GM19452 (cell line): Measurements from ENCODE around the gene PPM1F.

Experiments used
- ATAC-seq: cut with Tn5 transposase; IDR thresholded peaks from one replicate; pipeline ENCODE4 v1.9.1; 2021; ENCODE audit not compliant: unreplicated experiment

PPM1F gene

GRCh38 chr22:21961127-21961867 lies 8.6 kb upstream of the PPM1F start:
- ATAC-seq = no peak

GRCh38 chr22:21960200-21961126 lies 7.8 kb upstream of the PPM1F start:
- no peak for ATAC-seq

- ATAC-seq = no peak
Measured at GRCh38 chr22:21959274-21960074, 6.8 kb upstream of the PPM1F start.

- ATAC-seq = no peak
Measured at GRCh38 chr22:21958360-21959273, 6.0 kb upstream of the PPM1F start.

GRCh38 chr22:21951931-21952465 lies 650 bp downstream of the PPM1F start:
- ATAC-seq = no peak

- no peak for ATAC-seq
Measured at GRCh38 chr22:21951062-21951461, 1.6 kb downstream of the PPM1F start.

GRCh38 chr22:21949948-21950347 lies 2.7 kb downstream of the PPM1F start:
- ATAC-seq = no peak

DNA sequence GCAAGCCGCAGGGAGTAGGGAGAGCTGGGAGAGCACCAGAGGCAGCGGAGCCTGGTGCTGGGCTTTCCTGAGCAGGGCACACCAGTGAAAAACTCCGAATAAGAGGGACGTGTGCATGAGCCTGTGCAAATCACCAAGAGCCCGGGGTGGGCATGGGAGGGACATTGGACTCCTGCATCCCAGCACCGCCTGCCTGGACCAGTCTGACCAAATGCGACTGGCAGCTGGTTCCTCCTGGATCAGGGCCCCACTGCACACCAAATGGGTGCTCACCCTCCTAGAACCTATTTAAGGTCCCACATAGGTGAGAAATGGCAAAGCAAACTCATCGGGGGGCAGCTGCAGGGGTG lies 3.1 kb downstream of the PPM1F start:
- no peak for ATAC-seq

DNA sequence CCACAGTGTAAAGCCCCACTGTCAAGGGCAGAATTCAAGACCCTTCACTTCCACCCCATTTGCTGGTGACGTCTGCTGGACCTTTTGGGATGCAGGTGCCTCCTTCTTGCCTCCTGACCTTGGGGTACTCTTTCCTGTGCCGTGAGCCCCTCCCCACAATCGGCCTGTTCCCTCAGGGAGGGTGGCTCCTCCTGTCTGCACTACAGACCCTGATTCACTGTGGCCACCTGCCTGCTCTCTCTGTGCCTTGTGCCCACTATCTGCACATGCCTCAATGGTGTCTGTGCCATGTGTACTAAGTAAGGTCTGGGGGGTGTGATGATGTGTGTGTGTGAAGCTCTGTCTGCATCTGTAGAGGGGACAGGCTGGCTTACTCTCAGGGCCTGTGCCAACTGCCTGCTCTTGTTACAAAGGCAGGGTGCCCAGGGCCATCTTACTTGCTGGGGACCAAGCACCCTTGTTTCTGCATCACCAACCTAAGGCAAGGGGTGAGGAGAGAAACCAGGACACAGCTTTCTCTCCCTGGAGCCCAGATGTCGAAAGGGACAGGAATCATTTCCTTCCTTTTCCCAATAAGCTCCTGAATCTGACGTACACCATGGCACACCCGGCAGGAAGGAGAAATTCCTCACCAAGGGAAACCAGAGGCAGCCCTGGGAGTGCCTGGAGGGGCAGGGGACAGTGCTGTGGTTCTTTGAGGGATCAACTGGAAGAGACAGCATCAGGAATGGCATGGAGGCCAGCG lies 3.7 kb downstream of the PPM1F start:
- ATAC-seq = no peak

DNA sequence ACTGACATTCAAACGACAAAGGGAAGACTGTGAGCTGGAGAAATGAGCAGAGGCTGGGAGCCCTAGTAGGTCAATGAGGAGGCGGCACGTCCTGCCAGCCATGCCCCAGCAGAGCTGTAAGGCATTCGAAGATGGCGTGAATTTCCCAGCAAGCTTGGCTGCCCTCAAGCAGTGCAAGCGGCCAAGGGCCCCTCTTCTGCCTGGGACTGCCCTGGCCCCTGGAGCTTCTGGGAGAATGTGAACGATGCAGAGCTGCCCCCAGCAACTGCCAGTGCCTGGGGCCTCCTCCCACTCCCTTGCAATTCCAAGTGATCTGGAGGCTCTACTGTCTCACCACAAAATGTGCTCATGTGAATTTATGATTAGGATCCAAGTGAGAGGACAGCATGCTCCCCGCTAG lies 4.3 kb downstream of the PPM1F start:
- ATAC-seq = no peak

DNA sequence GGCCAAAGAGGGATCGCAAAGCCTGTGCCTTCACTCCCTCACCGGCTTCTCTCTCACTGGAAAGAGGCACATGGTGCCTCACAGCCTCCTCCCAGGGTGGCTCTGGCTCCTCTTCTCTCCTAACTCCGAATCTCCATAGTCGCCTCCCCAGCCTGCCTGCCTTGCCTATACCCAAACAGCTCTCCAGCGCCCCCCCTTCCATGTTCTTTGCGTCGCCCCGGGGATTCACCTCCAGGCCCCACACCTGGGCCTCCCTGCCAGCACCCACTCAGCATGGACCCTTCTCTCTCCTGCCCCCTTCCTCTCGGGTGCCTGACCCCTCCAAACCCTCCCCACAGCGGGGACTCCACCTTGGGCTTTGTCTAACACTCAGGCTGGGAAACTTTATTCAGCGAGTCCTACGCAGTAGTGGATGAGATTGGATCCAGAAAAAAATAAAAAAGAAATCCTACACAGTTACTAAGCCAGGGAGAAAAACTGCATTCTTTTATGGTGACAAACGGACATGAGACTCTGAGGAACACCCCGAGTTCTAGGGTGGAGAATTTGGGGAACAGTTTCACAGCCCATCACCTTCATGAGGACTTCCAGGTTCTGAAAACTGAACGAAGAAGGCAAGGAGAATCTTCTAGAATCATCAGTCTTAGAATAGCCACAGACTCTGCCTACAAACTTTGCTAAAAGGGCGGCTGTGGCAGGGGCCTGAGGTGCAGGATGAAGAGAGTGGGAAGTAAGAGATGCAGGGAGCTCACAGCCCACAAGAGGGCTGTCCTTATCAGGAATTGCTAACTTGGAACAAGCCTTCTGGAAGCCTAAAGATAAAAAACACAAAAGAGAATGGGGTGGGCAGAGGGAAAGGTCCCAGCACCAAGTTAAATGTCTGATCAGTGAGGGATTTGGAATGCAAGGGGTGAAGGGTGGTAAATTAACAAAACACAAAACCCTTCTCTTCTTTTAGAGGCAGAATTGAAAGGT lies 5.3 kb downstream of the PPM1F start:
- no peak for ATAC-seq

DNA sequence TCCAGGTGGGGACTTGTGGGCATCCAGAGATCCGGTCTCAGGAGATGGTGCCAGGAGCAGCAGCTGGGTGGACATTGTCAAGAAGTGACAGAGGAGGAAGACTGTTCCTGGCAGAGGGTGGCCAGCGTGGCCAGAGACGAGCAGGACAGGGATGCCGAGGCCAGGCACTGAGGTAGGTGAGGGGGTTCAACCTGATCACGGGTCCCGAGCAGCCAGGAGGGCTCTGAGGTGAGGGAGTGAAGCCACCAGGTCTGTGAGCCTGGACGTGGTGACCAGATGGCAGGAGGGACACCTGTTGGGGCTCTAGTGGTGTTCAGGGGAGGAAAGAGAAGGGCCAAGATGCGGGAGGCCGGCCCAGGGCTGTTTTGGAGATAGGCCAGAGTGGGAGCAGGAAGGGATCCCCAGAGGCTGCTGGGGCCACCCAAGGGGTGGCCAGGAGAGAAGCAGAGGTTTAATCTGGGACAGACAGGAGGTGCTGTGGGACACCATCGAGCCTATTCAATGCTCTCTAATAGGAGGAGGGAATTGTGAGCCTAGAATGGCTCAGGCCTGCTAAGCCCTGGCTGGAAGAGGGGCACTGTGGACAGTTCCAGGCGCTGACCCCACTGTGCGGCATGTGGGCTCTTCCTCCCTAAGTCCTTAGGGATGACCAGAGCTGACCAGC lies 6.3 kb downstream of the PPM1F start:
- no peak for ATAC-seq

GRCh38 chr22:21945453-21946261 lies 7.0 kb downstream of the PPM1F start:
- ATAC-seq = no peak

DNA sequence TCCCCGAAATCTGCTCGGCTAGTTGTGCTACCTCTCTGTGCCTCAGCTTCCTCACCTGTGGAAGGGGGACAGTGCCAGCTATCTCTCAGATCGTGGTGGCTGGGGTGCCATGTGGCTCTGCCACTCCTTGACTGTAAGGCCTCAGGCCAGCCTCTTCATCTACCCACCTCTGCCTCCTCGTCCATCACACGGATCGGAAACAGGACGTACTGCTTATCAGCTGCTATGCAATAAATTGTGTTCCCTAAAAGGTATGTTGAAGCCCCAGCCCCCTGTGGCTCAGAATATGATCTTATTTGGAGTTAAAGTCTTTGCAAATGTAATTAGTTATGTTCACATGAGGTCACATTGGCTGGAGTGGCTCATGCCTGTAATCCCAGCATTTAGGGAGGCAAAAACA lies 7.8 kb downstream of the PPM1F start:
- no peak for ATAC-seq

DNA sequence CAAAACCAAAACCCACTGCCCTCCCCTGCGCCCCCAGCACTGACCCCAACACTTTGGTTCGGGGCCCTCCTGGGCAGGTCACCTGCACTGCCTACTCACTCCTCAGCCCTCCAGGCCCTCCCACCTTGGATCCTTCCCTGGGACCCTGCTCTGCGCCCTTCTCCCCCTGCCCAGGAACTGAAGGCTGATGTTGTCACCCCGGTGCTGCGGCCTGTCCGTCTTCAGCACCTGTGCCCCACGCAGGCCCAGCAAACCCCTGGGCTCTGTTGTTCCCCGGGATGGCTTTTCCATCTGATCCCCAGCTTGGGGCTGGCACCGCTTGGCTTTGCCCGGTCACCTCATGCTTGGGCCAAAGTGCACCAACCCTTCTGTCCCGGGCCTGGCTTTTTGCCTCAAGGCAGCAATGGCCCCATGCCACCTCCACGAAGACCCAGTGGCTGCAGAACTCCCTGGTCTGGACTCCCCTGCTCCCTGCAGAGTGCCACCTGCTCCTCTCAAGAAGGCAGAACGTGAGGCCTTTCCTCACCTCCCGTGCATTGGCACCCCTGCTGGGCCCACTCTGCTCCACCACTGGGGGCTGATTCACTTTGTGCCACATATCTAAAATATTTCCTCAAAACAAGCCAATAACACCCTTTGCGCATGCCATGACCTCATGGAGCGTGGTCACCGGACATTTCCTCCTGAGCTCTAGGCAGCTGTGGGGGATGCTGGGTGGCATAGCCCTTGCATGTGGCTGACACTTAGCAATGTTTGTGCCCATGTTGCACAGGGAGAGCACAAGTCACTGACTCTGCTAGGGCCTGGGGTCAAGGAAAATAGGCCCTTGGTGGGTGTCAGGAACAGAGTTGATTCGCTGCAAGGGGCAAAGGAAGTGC lies 8.8 kb downstream of the PPM1F start:
- no peak for ATAC-seq
